SK-N-SH (cell line): Measurements from ENCODE around the gene CTCF. TPM values are rescaled to one million over a fixed set of nuclear protein-coding genes. Genes with fewer than 3 reads are reported as not detected.

Experiments
- CTCF ChIA-PET: fragments of 300-600, 350-600 bp; formaldehyde crosslinking; extraction: SDS; loops from one replicate; lab custom pipeline; 2021; lab: Yijun Ruan, JAX
- POLR2A ChIA-PET: fragments of 350-600 bp; sonication (Branson Sonifier 250); formaldehyde crosslinking; extraction: SDS; loops from one replicate; lab custom pipeline; 2020; ENCODE audit warnings: antibody characterized with exemption, inconsistent platforms; lab: Yijun Ruan, JAX
- DNase-seq: peaks from one replicate; pipeline ENCODE4 v3.0.0; 2012
- H2AFZ ChIP-seq: fragments of 200-600 bp; sonication (generic); 2 replicates; pipeline ENCODE4 v1.8.1; 2016; ENCODE audit warnings: antibody characterized with exemption, mild to moderate bottlenecking, low read depth
- H3F3A ChIP-seq: fragments of 200-600 bp; sonication (generic); replicated peaks from 2 replicates; pipeline ENCODE3; 2016; ENCODE audit warnings: antibody characterized with exemption, mild to moderate bottlenecking; ENCODE audit not compliant: insufficient read depth
- H3K27ac ChIP-seq, 2 experiments: fragments of 200-500 bp in 1 of 2; fragments of 200-600 bp in 1 of 2; sonication (Bioruptor generic) in 1 of 2; sonication (generic), shearing (Covaris generic) in 1 of 2; 2 replicates each; pipeline versions ENCODE4 v1.5.1 to v1.6.1; 2014 to 2016; ENCODE audit warnings: low read depth in 2 of 2, inconsistent platforms in 1 of 2, low read length in 1 of 2, mild to moderate bottlenecking in 1 of 2, mixed read lengths in 1 of 2
- H3K27me3 ChIP-seq: fragments of 200-600 bp; sonication (generic), shearing (Covaris generic); 2 replicates; pipeline ENCODE4 v1.6.1; 2016; ENCODE audit warnings: mixed run types; ENCODE audit not compliant: insufficient read depth
- H3K36me3 ChIP-seq, 2 experiments: fragments of 200-500 bp in 1 of 2; fragments of 200-600 bp in 1 of 2; sonication (Bioruptor generic) in 1 of 2; sonication (generic) in 1 of 2; replicated peaks in 1 of 2; 2 replicates each; pipeline versions ENCODE3 to v1.5.1; 2014 to 2016; ENCODE audit warnings: low read length in 1 of 2, mild to moderate bottlenecking in 1 of 2; ENCODE audit not compliant: insufficient read depth in 2 of 2, control insufficient read depth in 1 of 2
- H3K4me1 ChIP-seq, 2 experiments: fragments of 200-500 bp in 1 of 2; fragments of 200-600 bp in 1 of 2; sonication (Bioruptor generic) in 1 of 2; sonication (generic), shearing (Covaris generic) in 1 of 2; 2 replicates each; pipeline versions ENCODE4 v1.5.1 to v1.6.1; 2014 to 2016; ENCODE audit warnings: low read depth in 1 of 2, low read length in 1 of 2, mixed run types in 1 of 2; ENCODE audit not compliant: insufficient read depth in 2 of 2, control insufficient read depth in 1 of 2
- H3K4me2 ChIP-seq: fragments of 200-600 bp; sonication (generic), shearing (Covaris generic); 2 replicates; pipeline ENCODE4 v1.6.1; 2017; ENCODE audit warnings: mixed run types
- H3K4me3 ChIP-seq, 2 experiments: fragments of 200-500 bp in 1 of 2; fragments of 200-600 bp in 1 of 2; sonication (Bioruptor generic) in 1 of 2; sonication (generic), shearing (Covaris generic) in 1 of 2; 2 replicates each; pipeline versions ENCODE4 v1.5.1 to v1.8.1; 2014 to 2016; ENCODE audit warnings: low read depth in 2 of 2, inconsistent platforms in 1 of 2, low read length in 1 of 2, mild to moderate bottlenecking in 1 of 2, mixed read lengths in 1 of 2, moderate library complexity in 1 of 2
- H3K79me2 ChIP-seq: fragments of 200-600 bp; sonication (generic); 2 replicates; pipeline ENCODE4 v1.8.1; 2017; ENCODE audit warnings: mild to moderate bottlenecking; ENCODE audit not compliant: insufficient read depth
- H3K9ac ChIP-seq: fragments of 200-600 bp; sonication (generic); 2 replicates; pipeline ENCODE4 v1.6.1; 2017; ENCODE audit warnings: mixed run types
- H3K9me2 ChIP-seq: fragments of 200-600 bp; sonication (generic); 2 replicates; pipeline ENCODE4 v1.6.1; 2017; ENCODE audit warnings: mixed run types
- H3K9me3 ChIP-seq: fragments of 200-600 bp; sonication (generic); 2 replicates; pipeline ENCODE4 v1.6.1; 2017; ENCODE audit warnings: mixed run types, mild to moderate bottlenecking, moderate library complexity
- H4K20me1 ChIP-seq: fragments of 200-600 bp; sonication (generic); 2 replicates; pipeline ENCODE4 v1.6.1; 2017; ENCODE audit warnings: mild to moderate bottlenecking, mixed run types; ENCODE audit not compliant: insufficient read depth
- CTCF ChIP-seq: fragments of 200-600 bp; sonication (generic); IDR thresholded peaks from 2 replicates; pipeline ENCODE4 v1.6.1; 2017; ENCODE audit warnings: antibody characterized with exemption, mild to moderate bottlenecking, moderate library complexity
- FOXJ3 ChIP-seq: sonication (generic); formaldehyde crosslinking; IDR thresholded peaks from 2 replicates; pipeline ENCODE4 v1.5.1; 2020; ENCODE audit warnings: mild to moderate bottlenecking, missing genetic modification reagents
- FOXM1 ChIP-seq: IDR thresholded peaks from 2 replicates; pipeline ENCODE4 v1.4.0; 2012; ENCODE audit warnings: low read depth, mild to moderate bottlenecking
- GABPA ChIP-seq: IDR thresholded peaks from 2 replicates; pipeline ENCODE4 v1.4.0; 2012; ENCODE audit warnings: low read depth, mild to moderate bottlenecking
- MAX ChIP-seq: IDR thresholded peaks from 2 replicates; pipeline ENCODE4 v1.4.0; 2012; ENCODE audit warnings: low read depth
- MEF2A ChIP-seq: IDR thresholded peaks from 2 replicates; pipeline ENCODE4 v1.4.0; 2012; ENCODE audit warnings: low read depth, borderline replicate concordance
- NRF1 ChIP-seq: IDR thresholded peaks from 2 replicates; pipeline ENCODE4 v1.6.1; 2012; ENCODE audit warnings: low read depth, mild to moderate bottlenecking, low read length
- PBX3 ChIP-seq: IDR thresholded peaks from 2 replicates; pipeline ENCODE4; 2012
- REST ChIP-seq: IDR thresholded peaks from 2 replicates; pipeline ENCODE4 v1.6.1; 2012; ENCODE audit warnings: mild to moderate bottlenecking, low read depth, low read length, moderate library complexity
- SIN3A ChIP-seq: IDR thresholded peaks from 2 replicates; pipeline ENCODE4 v1.6.1; 2012; ENCODE audit warnings: low read depth, mild to moderate bottlenecking, low read length, moderate library complexity, borderline replicate concordance
- TAF1 ChIP-seq: IDR thresholded peaks from 2 replicates; pipeline ENCODE4 v1.6.1; 2012; ENCODE audit warnings: low read depth, mild to moderate bottlenecking, low read length, moderate library complexity, borderline replicate concordance
- USF1 ChIP-seq: IDR thresholded peaks from 2 replicates; pipeline ENCODE4 v1.4.0; 2012; ENCODE audit warnings: low read depth, borderline replicate concordance
- YY1 ChIP-seq: IDR thresholded peaks from 2 replicates; pipeline ENCODE4 v1.4.0; 2012; ENCODE audit warnings: low read depth, mild to moderate bottlenecking
- WGBS: methylation state at CpG from one replicate; pipeline ENCODE4 v1.1.6; 2017; ENCODE audit warnings: low lambda C conversion rate; 5-methylcytosine and 5-hydroxymethylcytosine counted together
- polyA plus RNA-seq, 3 experiments: library from polyadenylated mRNA; depleted of rRNA; stranded (reverse); fragments of >200 nt; gene quantifications; 2 replicates each; pipeline ENCODE4 v1.2.3, GENCODE V29; 2012
- small RNA-seq, 7 experiments: library from RNA; depleted of rRNA; stranded (forward); fragments of <200 nt; gene quantifications; one replicate each; pipeline ENCODE3, GENCODE V24; 2012

The CTCF gene
- polyA plus RNA-seq, 1 of the 3 experiments (the other 2 are of a cell fraction) = 19.6 TPM

GRCh38 chr16:67683767-67684166 lies 121.4 kb downstream of the CTCF start (continued):
- no peak for TF ChIP-seq MAX
- TF ChIP-seq PBX3 = no peak
- no peak for TF ChIP-seq NRF1
- TF ChIP-seq SIN3A = no peak
- TF ChIP-seq YY1 = no peak

- Histone ChIP-seq H3K9me2 (no peaks in the 10 kb centered on the region), H3K27me3 (no peaks in the 10 kb centered on the region), H3K4me1 (no peaks in the 10 kb centered on the region), H3K4me2 (no peak overlapping the region), H3K27ac (no peak overlapping the region), H3K9ac (no peak overlapping the region), H3K79me2 (peaks cover 10% of the 10 kb centered on the region; the same call in 1 of the 2 replicates), H4K20me1 (no peaks in the 10 kb centered on the region), H2AFZ (no peak overlapping the region), H3K4me3 (no peak overlapping the region), H3K36me3 (peaks cover 14 to 20% of the 10 kb centered on the region in 2 experiments), H3K9me3 (no peaks in the 10 kb centered on the region), H3F3A (peaks cover 4% of the 10 kb centered on the region)
- TF ChIP-seq MEF2A = no peak
- TF ChIP-seq GABPA = no peak
- TF ChIP-seq FOXM1 = no peak
- no peak for TF ChIP-seq MAX
- TF ChIP-seq CTCF = no peak
- TF ChIP-seq REST = no peak
- no peak for TF ChIP-seq FOXJ3
- no peak for TF ChIP-seq TAF1
- no peak for TF ChIP-seq SIN3A
- TF ChIP-seq USF1 = no peak
- WGBS = 91% methylated on average over 13 of the region's 17 CpGs
- POLR2A ChIA-PET = no interaction called here
- no peak for DNase-seq
- CTCF ChIA-PET = interaction anchor here (1.3 to 1.8 kb wide), 2 partner anchors 13 to 131 kb away, joined by 4 to 6 read pairs; no protein-coding TSS in a partner anchor
These were observed 123.2 kb downstream of the CTCF start for GRCh38 chr16:67685388-67686112.

Small RNA genes lying within 50 kb of the gene (small RNA-seq; reads per million reads assigned to genes)
- 0 reads per million in 7 experiments for gene AC027682.3

Other genes with a start within 250 kb of the CTCF start
- gene KCTD19, start 235.8 kb upstream of the CTCF start, polyA plus RNA-seq (2012; rRNA removed) = 1.8 and 1.9 TPM in 2 replicates
- 0.78 and 0.92 TPM in 2 replicates for gene LRRC36, start 235.7 kb upstream of the CTCF start, polyA plus RNA-seq (2012; rRNA removed)
- 33.5 and 36.2 TPM in 2 replicates for gene TPPP3, start 169.0 kb upstream of the CTCF start, polyA plus RNA-seq (2012; rRNA removed)
- gene ZDHHC1, start 146.0 kb upstream of the CTCF start, polyA plus RNA-seq (2012; rRNA removed) = 14.2 and 15.8 TPM in 2 replicates
- 0.19 and 0.23 TPM in 2 replicates for gene HSD11B2, start 131.4 kb upstream of the CTCF start, polyA plus RNA-seq (2012; rRNA removed)
- 111 and 135 TPM in 2 replicates for gene ATP6V0D1, start 81.4 kb upstream of the CTCF start, polyA plus RNA-seq (2012; rRNA removed)
- not detected in 2 replicates for gene AGRP, start 79.0 kb upstream of the CTCF start, polyA plus RNA-seq (2012; rRNA removed)
- 12.1 and 24.7 TPM in 2 replicates for gene RIPOR1, start 33.7 kb upstream of the CTCF start, polyA plus RNA-seq (2012; rRNA removed)
- gene CARMIL2, start 82.6 kb downstream of the CTCF start, polyA plus RNA-seq (2012; rRNA removed) = 4.4 and 4.9 TPM in 2 replicates
- gene ACD, start 97.7 kb downstream of the CTCF start, polyA plus RNA-seq (2012; rRNA removed) = 31.3 and 37.8 TPM in 2 replicates
- 5.7 and 9.0 TPM in 2 replicates for gene PARD6A, start 98.4 kb downstream of the CTCF start, polyA plus RNA-seq (2012; rRNA removed)
- 19.5 and 21.0 TPM in 2 replicates for gene ENKD1, start 104.2 kb downstream of the CTCF start, polyA plus RNA-seq (2012; rRNA removed)
- gene C16orf86, start 104.3 kb downstream of the CTCF start, polyA plus RNA-seq (2012; rRNA removed) = 4.3 and 5.1 TPM in 2 replicates
- 19.0 and 19.3 TPM in 2 replicates for gene GFOD2, start 156.8 kb downstream of the CTCF start, polyA plus RNA-seq (2012; rRNA removed)
- gene RANBP10, start 244.0 kb downstream of the CTCF start, polyA plus RNA-seq (2012; rRNA removed) = 11.9 and 12.1 TPM in 2 replicates
- gene TSNAXIP1, start 244.4 kb downstream of the CTCF start, polyA plus RNA-seq (2012; rRNA removed) = 4.4 and 6.8 TPM in 2 replicates